DOHH2 (cell line): Measurements from ENCODE around the gene TMEM9.

ENCODE experiments used
- CTCF ChIP-seq: fragments of 200-600 bp; sonication (generic); IDR thresholded peaks from one replicate; pipeline ENCODE4 v1.5.1; 2014; ENCODE audit warnings: antibody characterized with exemption, mild to moderate bottlenecking, low read depth, low read length; ENCODE audit not compliant: poor library complexity, severe bottlenecking
- EZH2phosphoT487 ChIP-seq: fragments of 200-600 bp; sonication (generic); IDR thresholded peaks from 2 replicates; pipeline ENCODE4 v1.6.1; 2017; ENCODE audit warnings: borderline replicate concordance, mild to moderate bottlenecking, antibody characterized with exemption, low read length, moderate library complexity, mixed read lengths

- TF ChIP-seq CTCF (no peak), EZH2phosphoT487 (no peak)
These were observed 50.1 kb downstream of the TMEM9 start for GRCh38 chr1:201104141-201104540.
